SJCRH30 (cell line): ENCODE results near the gene ADAMTS16. TPM values are rescaled to one million over a fixed set of nuclear protein-coding genes. Genes with fewer than 3 reads are reported as not detected.
A peak's percentile ranks its signal among the peaks of the same experiment; 100 is the strongest.

Source experiments
- DNase-seq, 2 experiments: peaks; one replicate each; pipeline ENCODE4 v3.0.0-alpha.2; 2015 to 2020
- H3K27ac ChIP-seq: fragments of 250-450 bp; sonication (Bioruptor Pico); 2 replicates; pipeline ENCODE4 v1.5.1; 2020; ENCODE audit warnings: mild to moderate bottlenecking, moderate library complexity
- H3K27me3 ChIP-seq: fragments of 250-450 bp; sonication (Bioruptor Pico); 2 replicates; pipeline ENCODE4 v1.5.1; 2020; ENCODE audit warnings: mild to moderate bottlenecking, moderate library complexity
- H3K36me3 ChIP-seq: fragments of 250-450 bp; sonication (Bioruptor Pico); 2 replicates; pipeline ENCODE4 v1.5.1; 2020; ENCODE audit warnings: mild to moderate bottlenecking, moderate library complexity
- H3K4me1 ChIP-seq: fragments of 250-450 bp; sonication (Bioruptor Pico); 2 replicates; pipeline ENCODE4 v1.5.1; 2020; ENCODE audit warnings: mild to moderate bottlenecking, moderate library complexity
- H3K4me3 ChIP-seq: fragments of 250-450 bp; sonication (Bioruptor Pico); 2 replicates; pipeline ENCODE4 v1.5.1; 2020; ENCODE audit warnings: mild to moderate bottlenecking, moderate library complexity
- H3K9me3 ChIP-seq: fragments of 250-450 bp; sonication (Bioruptor Pico); replicated peaks from 2 replicates; pipeline ENCODE4 v1.5.1; 2020; ENCODE audit warnings: mild to moderate bottlenecking, moderate library complexity
- total RNA-seq: library from RNA; depleted of rRNA; stranded (reverse); fragments of >200 nt; shearing (Covaris generic); gene quantifications from 2 replicates; pipeline ENCODE4 v1.2.3, GENCODE V29; 2014

Gene ADAMTS16
- total RNA-seq, 1 experiment from 2014 or later: 0.71 TPM

GRCh38 chr5:5266297-5266696 is 126.2 kb downstream of the ADAMTS16 start:
- H3K27ac ChIP-seq: no peak overlapping the region
- no peak for DNase-seq
- H3K9me3 ChIP-seq: no peaks in the 10 kb centered on the region
- no peaks in the 10 kb centered on the region for H3K4me1 ChIP-seq
- H3K27me3 ChIP-seq: no peaks in the 10 kb centered on the region
- no peaks in the 10 kb centered on the region for H3K36me3 ChIP-seq
- H3K4me3 ChIP-seq: no peak overlapping the region

- H3K36me3 ChIP-seq: no peaks in the 10 kb centered on the region
- no peaks in the 10 kb centered on the region for H3K9me3 ChIP-seq
- no peak overlapping the region for H3K4me3 ChIP-seq
- H3K27me3 ChIP-seq: no peaks in the 10 kb centered on the region
- H3K4me1 ChIP-seq: no peaks in the 10 kb centered on the region
- no peak overlapping the region for H3K27ac ChIP-seq
- no peak for DNase-seq
Observed at GRCh38 chr5:5270161-5270560, 130.0 kb downstream of the ADAMTS16 start.

GRCh38 chr5:5270958-5271785 is 131.0 kb downstream of the ADAMTS16 start:
- H3K36me3 ChIP-seq: no peaks in the 10 kb centered on the region
- no peak overlapping the region for H3K4me3 ChIP-seq
- H3K4me1 ChIP-seq: no peaks in the 10 kb centered on the region
- DNase-seq: peak; percentile 14 to 20
- H3K27me3 ChIP-seq: no peaks in the 10 kb centered on the region
- H3K9me3 ChIP-seq: no peaks in the 10 kb centered on the region
- H3K27ac ChIP-seq: no peak overlapping the region

GRCh38 chr5:5271786-5272321 is 131.7 kb downstream of the ADAMTS16 start:
- no peak overlapping the region for H3K4me3 ChIP-seq
- H3K27ac ChIP-seq: no peak overlapping the region
- no peaks in the 10 kb centered on the region for H3K36me3 ChIP-seq
- H3K27me3 ChIP-seq: no peaks in the 10 kb centered on the region
- no peaks in the 10 kb centered on the region for H3K4me1 ChIP-seq
- H3K9me3 ChIP-seq: no peaks in the 10 kb centered on the region
- no peak for DNase-seq

- no peak overlapping the region for H3K4me3 ChIP-seq
- H3K27me3 ChIP-seq: no peaks in the 10 kb centered on the region
- H3K36me3 ChIP-seq: no peaks in the 10 kb centered on the region
- H3K9me3 ChIP-seq: no peaks in the 10 kb centered on the region
- no peak for DNase-seq
- no peak overlapping the region for H3K27ac ChIP-seq
- no peaks in the 10 kb centered on the region for H3K4me1 ChIP-seq
Observed at GRCh38 chr5:5273398-5273797, 133.3 kb downstream of the ADAMTS16 start.

- Histone ChIP-seq H3K9me3 (no peaks in the 10 kb centered on the region), H3K27me3 (no peaks in the 10 kb centered on the region), H3K36me3 (no peaks in the 10 kb centered on the region), H3K4me1 (no peaks in the 10 kb centered on the region), H3K4me3 (no peak overlapping the region), H3K27ac (no peak overlapping the region)
- DNase-seq: no peak
Observed at GRCh38 chr5:5273976-5274375, 133.8 kb downstream of the ADAMTS16 start.

GRCh38 chr5:5275211-5275610 is 135.1 kb downstream of the ADAMTS16 start:
- Histone ChIP-seq H3K9me3 (no peaks in the 10 kb centered on the region), H3K36me3 (no peaks in the 10 kb centered on the region), H3K4me3 (no peak overlapping the region), H3K4me1 (no peaks in the 10 kb centered on the region), H3K27me3 (no peaks in the 10 kb centered on the region), H3K27ac (no peak overlapping the region)
- DNase-seq: no peak

GRCh38 chr5:5276430-5276829 is 136.3 kb downstream of the ADAMTS16 start:
- no peak for DNase-seq
- no peaks in the 10 kb centered on the region for H3K4me1 ChIP-seq
- H3K36me3 ChIP-seq: no peaks in the 10 kb centered on the region
- H3K4me3 ChIP-seq: no peak overlapping the region
- H3K9me3 ChIP-seq: no peaks in the 10 kb centered on the region
- no peak overlapping the region for H3K27ac ChIP-seq
- no peaks in the 10 kb centered on the region for H3K27me3 ChIP-seq

GRCh38 chr5:5276951-5277517 is 136.9 kb downstream of the ADAMTS16 start:
- Histone ChIP-seq H3K36me3 (no peaks in the 10 kb centered on the region), H3K4me1 (no peaks in the 10 kb centered on the region), H3K9me3 (no peaks in the 10 kb centered on the region), H3K27me3 (no peaks in the 10 kb centered on the region), H3K27ac (no peak overlapping the region), H3K4me3 (no peak overlapping the region)
- no peak for DNase-seq

GRCh38 chr5:5278201-5278814 is 138.2 kb downstream of the ADAMTS16 start:
- Histone ChIP-seq H3K9me3 (no peaks in the 10 kb centered on the region), H3K4me1 (no peaks in the 10 kb centered on the region), H3K27ac (no peak overlapping the region), H3K4me3 (no peak overlapping the region), H3K27me3 (no peaks in the 10 kb centered on the region), H3K36me3 (no peaks in the 10 kb centered on the region)
- no peak for DNase-seq

GRCh38 chr5:5278815-5279381 is 138.8 kb downstream of the ADAMTS16 start:
- Histone ChIP-seq H3K4me3 (no peak overlapping the region), H3K36me3 (no peaks in the 10 kb centered on the region), H3K27me3 (no peaks in the 10 kb centered on the region), H3K4me1 (no peaks in the 10 kb centered on the region), H3K9me3 (no peaks in the 10 kb centered on the region), H3K27ac (no peak overlapping the region)
- no peak for DNase-seq

GRCh38 chr5:5285906-5286305 is 145.8 kb downstream of the ADAMTS16 start:
- no peaks in the 10 kb centered on the region for H3K36me3 ChIP-seq
- no peak for DNase-seq
- no peak overlapping the region for H3K27ac ChIP-seq
- H3K4me1 ChIP-seq: no peaks in the 10 kb centered on the region
- no peaks in the 10 kb centered on the region for H3K27me3 ChIP-seq
- H3K4me3 ChIP-seq: no peak overlapping the region
- H3K9me3 ChIP-seq: no peaks in the 10 kb centered on the region

- H3K4me3 ChIP-seq: no peak overlapping the region
- no peak overlapping the region for H3K27ac ChIP-seq
Observed at GRCh38 chr5:5287419-5287818, 147.3 kb downstream of the ADAMTS16 start.

GRCh38 chr5:5288201-5288600 is 148.1 kb downstream of the ADAMTS16 start:
- no peaks in the 10 kb centered on the region for H3K27me3 ChIP-seq
- no peak overlapping the region for H3K27ac ChIP-seq
- no peaks in the 10 kb centered on the region for H3K36me3 ChIP-seq
- no peak overlapping the region for H3K4me3 ChIP-seq
- DNase-seq: no peak
- H3K4me1 ChIP-seq: no peaks in the 10 kb centered on the region
- H3K9me3 ChIP-seq: no peaks in the 10 kb centered on the region

More at GRCh38 chr5:5287419-5287818, 147.3 kb downstream of the ADAMTS16 start:
- H3K36me3 ChIP-seq: no peaks in the 10 kb centered on the region
- H3K4me1 ChIP-seq: no peaks in the 10 kb centered on the region
- H3K9me3 ChIP-seq: no peaks in the 10 kb centered on the region
- no peaks in the 10 kb centered on the region for H3K27me3 ChIP-seq
- no peak for DNase-seq

- Histone ChIP-seq H3K9me3 (no peaks in the 10 kb centered on the region), H3K4me3 (no peak overlapping the region), H3K36me3 (no peaks in the 10 kb centered on the region), H3K27me3 (no peaks in the 10 kb centered on the region), H3K27ac (no peak overlapping the region), H3K4me1 (no peaks in the 10 kb centered on the region)
- no peak for DNase-seq
Observed at GRCh38 chr5:5289537-5289936, 149.4 kb downstream of the ADAMTS16 start.
